ENCODE results near the gene KLHL40. TPM values are rescaled to one million over a fixed set of nuclear protein-coding genes. Genes with fewer than 3 reads are reported as not detected.

Gene KLHL40
- total and polyA plus RNA-seq, 2 donors (not counting 1 experiment from before 2014, with no cell fraction given), result not detected

- H3K4me1 ChIP-seq (ENCODE audit: control insufficient read depth in 2 of 2, insufficient read depth in 2 of 2, low read length in 2 of 2), result no peaks in the 10 kb centered on the region
- 92% methylated on average over 4 of the region's 10 CpGs for WGBS (ENCODE audit: insufficient coverage)
- H3K27me3 ChIP-seq (replicated peaks in 1 of 4; ENCODE audit: control extremely low read depth in 1 of 4, control insufficient read depth in 3 of 4, insufficient read depth in 4 of 4, low read length in 3 of 4), result peaks cover 0 to 27% (median 0%) of the 10 kb centered on the region in 4 experiments
- H3K79me2 ChIP-seq (ENCODE audit: control insufficient read depth, insufficient read depth, low read length), result no peaks in the 10 kb centered on the region
- peaks cover 0 to 3% (median 0%) of the 10 kb centered on the region in 3 donors for H3K9me3 ChIP-seq (ENCODE audit: control extremely low read depth in 1 of 3, control insufficient read depth in 2 of 3, insufficient read depth in 1 of 3, low read length in 2 of 3)
- Mint-ChIP-seq H3K4me1 (peaks cover 2% of the 10 kb centered on the region), H3K9me3 (ENCODE audit: insufficient read depth) (no peaks in the 10 kb centered on the region), H3K27me3 (peaks cover 42% of the 10 kb centered on the region), H3K4me3 (no peak overlapping the region), H3K27ac (no peak overlapping the region)
- H4K20me1 ChIP-seq (ENCODE audit: control insufficient read depth, insufficient read depth, low read length, poor library complexity, severe bottlenecking), result no peaks in the 10 kb centered on the region
- H3K36me3 ChIP-seq (replicated peaks in 1 of 2; ENCODE audit: control extremely low read depth in 1 of 2, control insufficient read depth in 1 of 2, extremely low read depth in 1 of 2, insufficient read depth in 2 of 2, low read length in 1 of 2), result no peaks in the 10 kb centered on the region
- POLR2A ChIA-PET, result no interaction called here
- intact Hi-C loops (cut with micrococcal nuclease), result no loop called here
- H3K9ac ChIP-seq (ENCODE audit: low read length), result no peak overlapping the region
- no peak overlapping the region for H3K4me2 ChIP-seq (replicated peaks; ENCODE audit: low read depth, low read length, poor library complexity, severe bottlenecking)
- no peak overlapping the region for H3K27ac ChIP-seq (ENCODE audit: low read length in 2 of 2)
- H3K4me3 ChIP-seq (ENCODE audit: control extremely low read depth in 1 of 5, extremely low read depth in 1 of 5, insufficient read depth in 1 of 5, low read depth in 2 of 5, low read length in 4 of 5), result no peak overlapping the region
- TF ChIP-seq CTCF (IDR thresholded peaks at IDR 0.05) (no peak), EZH2 (IDR thresholded peaks at IDR 0.05; ENCODE audit: borderline replicate concordance, insufficient read depth, low read depth, low read length, poor library complexity, severe bottlenecking) (no peak)
- DNase-seq (no peak), ATAC-seq (ENCODE audit: low read depth) (no peak)
- no peak overlapping the region for H2AFZ ChIP-seq (ENCODE audit: insufficient read depth, low read depth, low read length, poor library complexity, severe bottlenecking)
- CTCF ChIA-PET, result no interaction called here
These were observed 1.3 kb upstream of the KLHL40 start for GRCh38 chr3:42683875-42684598.

- Histone ChIP-seq H3K27ac (ENCODE audit: low read length in 2 of 2) (no peak overlapping the region), H3K4me3 (ENCODE audit: control extremely low read depth in 1 of 5, extremely low read depth in 1 of 5, insufficient read depth in 1 of 5, low read depth in 2 of 5, low read length in 4 of 5) (no peak overlapping the region), H3K9me3 (ENCODE audit: control extremely low read depth in 1 of 3, control insufficient read depth in 2 of 3, insufficient read depth in 1 of 3, low read length in 2 of 3) (no peaks in the 10 kb centered on the region), H3K4me2 (replicated peaks; ENCODE audit: low read depth, low read length, poor library complexity, severe bottlenecking) (no peak overlapping the region), H3K79me2 (ENCODE audit: control insufficient read depth, insufficient read depth, low read length) (no peaks in the 10 kb centered on the region), H2AFZ (ENCODE audit: insufficient read depth, low read depth, low read length, poor library complexity, severe bottlenecking) (no peak overlapping the region), H3K4me1 (ENCODE audit: control insufficient read depth in 2 of 2, insufficient read depth in 2 of 2, low read length in 2 of 2) (no peaks in the 10 kb centered on the region), H4K20me1 (ENCODE audit: control insufficient read depth, insufficient read depth, low read length, poor library complexity, severe bottlenecking) (no peaks in the 10 kb centered on the region), H3K9ac (ENCODE audit: low read length) (no peak overlapping the region), H3K36me3 (replicated peaks in 1 of 2; ENCODE audit: control extremely low read depth in 1 of 2, control insufficient read depth in 1 of 2, extremely low read depth in 1 of 2, insufficient read depth in 2 of 2, low read length in 1 of 2) (no peaks in the 10 kb centered on the region), H3K27me3 (replicated peaks in 1 of 4; ENCODE audit: control extremely low read depth in 1 of 4, control insufficient read depth in 3 of 4, insufficient read depth in 4 of 4, low read length in 3 of 4) (peaks cover 0 to 27% (median 0%) of the 10 kb centered on the region in 4 experiments)
- 83% methylated on average over 7 of the region's 7 CpGs for WGBS (ENCODE audit: insufficient coverage)
- H3K4me3 Mint-ChIP-seq, result no peak overlapping the region
- ATAC-seq (ENCODE audit: low read depth) (no peak), DNase-seq (no peak)
- TF ChIP-seq EZH2 (IDR thresholded peaks at IDR 0.05; ENCODE audit: borderline replicate concordance, insufficient read depth, low read depth, low read length, poor library complexity, severe bottlenecking), result no peak
- CTCF ChIA-PET, result no interaction called here
- H3K27me3 Mint-ChIP-seq, result peaks cover 39% of the 10 kb centered on the region
- POLR2A ChIA-PET, result no interaction called here
- H3K27ac Mint-ChIP-seq, result no peak overlapping the region
- no peaks in the 10 kb centered on the region for H3K9me3 Mint-ChIP-seq (ENCODE audit: insufficient read depth)
- intact Hi-C loops (cut with micrococcal nuclease), result no loop called here
- H3K4me1 Mint-ChIP-seq, result peaks cover 2% of the 10 kb centered on the region
These were observed 540 bp upstream of the KLHL40 start for GRCh38 chr3:42684632-42685362.

Measured in B cell (primary cell).